Gastroesophageal sphincter (tissue), 3 donors: ENCODE data around the gene IRGC.
A peak's percentile ranks its signal among the peaks of the same experiment; 100 is the strongest.

Experiments
- CTCF ChIP-seq, 4 experiments: fragments of 200-600 bp in 2 of 4; fragments of 450-650 bp in 2 of 4; sonication (generic) in 1 of 4; IDR thresholded peaks; one replicate each; pipeline ENCODE4 v1.5.1; 2017 to 2019; ENCODE audit warnings: antibody characterized with exemption in 4 of 4, mild to moderate bottlenecking in 2 of 4, moderate library complexity in 2 of 4
- POLR2A ChIP-seq, 2 donors: fragments of 450-650 bp; IDR thresholded peaks; one replicate each; pipeline ENCODE4 v1.6.1; 2017; ENCODE audit warnings: antibody characterized with exemption in 2 of 2, mild to moderate bottlenecking in 2 of 2, moderate library complexity in 1 of 2
- POLR2AphosphoS5 ChIP-seq: sonication (generic); formaldehyde crosslinking; IDR thresholded peaks from one replicate; pipeline ENCODE4 v1.6.1; 2017; ENCODE audit warnings: antibody characterized with exemption

GRCh38 chr19:43668406-43669109 lies 47.3 kb upstream of the IRGC start:
- TF ChIP-seq CTCF (IDR thresholded peaks at IDR 0.05) (no peak), POLR2A (IDR thresholded peaks at IDR 0.05) (peak; percentile 82 to 92), POLR2AphosphoS5 (peak; percentile 93)
